Right lobe of liver (tissue), 6 donors: ENCODE measurements around the gene SPG21. TPM values are rescaled to one million over a fixed set of nuclear protein-coding genes. Genes with fewer than 3 reads are reported as not detected.

Experiments
- ATAC-seq, 4 donors: fragments of 200-7000 bp; cut with Tn5 transposase; one replicate each; pipeline ENCODE4 v1.9.1; 2020; ENCODE audit warnings: mild to moderate bottlenecking in 4 of 4, moderate library complexity in 4 of 4
- DNase-seq, 3 donors: peaks; one replicate each; pipeline ENCODE4 v3.0.0-alpha.2; 2020
- H3K27ac ChIP-seq, 3 donors: fragments of 200-600 bp; one replicate each; pipeline ENCODE4 v1.8.0; 2022
- H3K27me3 ChIP-seq, 2 donors: fragments of 200-600 bp; one replicate each; pipeline ENCODE4 v1.8.0; 2022
- H3K36me3 ChIP-seq, 4 donors: fragments of 200-600 bp; sonication (generic) in 1 of 4; one replicate each; pipeline versions ENCODE4 v1.5.1 to v1.8.0; 2017 to 2022; ENCODE audit warnings: control low read depth in 1 of 4
- H3K4me1 ChIP-seq, 4 donors: fragments of 200-600 bp; sonication (generic) in 1 of 4; one replicate each; pipeline versions ENCODE4 v1.5.1 to v1.8.0; 2017 to 2022; ENCODE audit warnings: control low read depth in 1 of 4
- H3K4me3 ChIP-seq, 3 donors: fragments of 200-600 bp; one replicate each; pipeline ENCODE4 v1.8.0; 2022
- H3K9me3 ChIP-seq, 4 donors: fragments of 200-600 bp; sonication (generic) in 1 of 4; one replicate each; pipeline versions ENCODE4 v1.5.1 to v1.8.0; 2017 to 2022; ENCODE audit warnings: control low read depth in 1 of 4
- POLR2A ChIP-seq: fragments of 450-650 bp; IDR thresholded peaks from one replicate; pipeline ENCODE4 v1.6.1; 2017; ENCODE audit warnings: antibody characterized with exemption, mild to moderate bottlenecking
- WGBS: methylation state at CpG from one replicate; pipeline ENCODE4 v1.1.6; 2018; ENCODE audit warnings: low coverage, low lambda C conversion rate; ENCODE audit not compliant: insufficient coverage; ENCODE audit errors: missing lambda C conversion rate; 5-methylcytosine and 5-hydroxymethylcytosine counted together
- intact Hi-C, 2 donors: fragments of 100-400 bp; cut with DNase I; formaldehyde crosslinking; loops; one replicate each; pipeline versions ENCODE4 v1.11.2 to v1.14.1; 2022
- total RNA-seq, 6 experiments: library from RNA; depleted of rRNA in 2 of 6; stranded (reverse); fragments of >200 nt in 2 of 6; fragmentation: NEBNext Ultra II Directional in 3 of 6; extraction: Animal tissue kit (Norgen Biotek cat#: 25700) in 3 of 6; gene quantifications; one replicate each; pipeline versions ENCODE4 v1.1.0 to v1.2.4, GENCODE V29; 2016 to 2023
- TF ChIP-seq, protein P1 (sequence below), 4 donors: fragments of 200-600 bp in 3 of 4; fragments of 450-650 bp in 1 of 4; IDR thresholded peaks; one replicate each; pipeline versions ENCODE4 v1.5.1 to v1.8.0; 2016 to 2022; ENCODE audit warnings: antibody characterized with exemption in 4 of 4, mild to moderate bottlenecking in 2 of 4
- donor health status: DM: no; HTN: yes; CAD: no.
- donor health status: DM: no; HTN: no; CAD: no.
- donor health status: DM: no; HTN: no; CAD: no.
- donor health status: DM: no; HTN: yes; CAD: no.
- donor health status: DM: no; HTN: yes; CAD: no.

The SPG21 gene
- total RNA-seq, 6 experiments from 2014 or later: 35.2 to 70.4 (median 52.2) TPM

DNA sequence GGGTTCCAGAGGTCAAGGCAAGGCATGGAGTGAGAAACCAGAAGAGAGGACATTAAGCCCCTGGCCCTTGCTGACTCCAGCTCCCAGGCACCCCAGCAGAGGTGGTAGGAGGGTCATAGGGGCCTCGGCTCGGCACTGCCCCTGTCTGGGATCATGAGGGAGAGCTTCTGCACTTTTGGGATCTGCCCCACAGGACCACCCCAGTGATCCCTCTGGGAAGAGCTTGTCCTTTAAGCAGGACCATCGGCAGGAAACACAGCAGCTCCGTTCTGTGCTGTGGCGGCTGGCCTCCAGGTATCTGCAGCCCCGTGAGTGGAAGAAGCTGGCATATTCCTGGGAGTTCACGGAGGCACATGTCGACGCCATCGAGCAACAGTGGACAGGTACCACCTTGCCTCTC lies 42.5 kb downstream of the SPG21 start:
- H3K4me3 ChIP-seq: no peak overlapping the region
- no peak for DNase-seq
- H3K4me1 ChIP-seq: peaks cover 0 to 9% (median 0%) of the 10 kb centered on the region in 4 donors
- no peaks in the 10 kb centered on the region for H3K27me3 ChIP-seq
- no peak for TF ChIP-seq POLR2A
- TF ChIP-seq, protein P1, sequence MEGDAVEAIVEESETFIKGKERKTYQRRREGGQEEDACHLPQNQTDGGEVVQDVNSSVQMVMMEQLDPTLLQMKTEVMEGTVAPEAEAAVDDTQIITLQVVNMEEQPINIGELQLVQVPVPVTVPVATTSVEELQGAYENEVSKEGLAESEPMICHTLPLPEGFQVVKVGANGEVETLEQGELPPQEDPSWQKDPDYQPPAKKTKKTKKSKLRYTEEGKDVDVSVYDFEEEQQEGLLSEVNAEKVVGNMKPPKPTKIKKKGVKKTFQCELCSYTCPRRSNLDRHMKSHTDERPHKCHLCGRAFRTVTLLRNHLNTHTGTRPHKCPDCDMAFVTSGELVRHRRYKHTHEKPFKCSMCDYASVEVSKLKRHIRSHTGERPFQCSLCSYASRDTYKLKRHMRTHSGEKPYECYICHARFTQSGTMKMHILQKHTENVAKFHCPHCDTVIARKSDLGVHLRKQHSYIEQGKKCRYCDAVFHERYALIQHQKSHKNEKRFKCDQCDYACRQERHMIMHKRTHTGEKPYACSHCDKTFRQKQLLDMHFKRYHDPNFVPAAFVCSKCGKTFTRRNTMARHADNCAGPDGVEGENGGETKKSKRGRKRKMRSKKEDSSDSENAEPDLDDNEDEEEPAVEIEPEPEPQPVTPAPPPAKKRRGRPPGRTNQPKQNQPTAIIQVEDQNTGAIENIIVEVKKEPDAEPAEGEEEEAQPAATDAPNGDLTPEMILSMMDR (IDR thresholded peaks at IDR 0.05): no peak
- H3K36me3 ChIP-seq: no peaks in the 10 kb centered on the region
- H3K9me3 ChIP-seq: no peaks in the 10 kb centered on the region
- peak in 2 of 4 donors; percentile 9 to 17 for ATAC-seq
- intact Hi-C loops: no loop called here
- WGBS: 95% methylated on average over 7 of the region's 10 CpGs
- no peak overlapping the region for H3K27ac ChIP-seq

DNA sequence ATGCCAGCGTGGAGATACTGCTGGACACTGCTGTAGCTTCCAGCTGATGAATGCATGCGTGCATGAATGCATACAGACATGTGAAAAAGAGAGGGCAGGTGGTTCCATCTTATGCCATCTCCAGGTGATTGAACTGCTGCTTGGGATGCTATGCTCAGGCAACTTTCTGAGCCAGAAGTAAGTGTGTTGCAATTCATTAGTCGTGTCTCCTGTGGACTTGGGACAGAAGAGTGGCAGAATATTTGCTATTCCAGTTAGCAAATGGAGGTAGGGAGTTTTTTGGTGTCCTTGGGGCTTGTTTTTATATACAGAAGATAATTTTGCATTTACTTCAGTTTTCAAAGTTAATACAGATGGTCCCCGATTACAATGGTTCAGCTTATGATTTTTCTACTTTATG lies 44.8 kb downstream of the SPG21 start:
- TF ChIP-seq, protein P1 (IDR thresholded peaks at IDR 0.05): no peak
- no peak for TF ChIP-seq POLR2A
- Histone ChIP-seq H3K4me1 (peaks cover 0 to 9% (median 0%) of the 10 kb centered on the region in 4 donors), H3K9me3 (no peaks in the 10 kb centered on the region), H3K27ac (no peak overlapping the region), H3K36me3 (no peaks in the 10 kb centered on the region), H3K27me3 (no peaks in the 10 kb centered on the region), H3K4me3 (no peak overlapping the region)
- DNase-seq: no peak
- intact Hi-C loops: no loop called here
- ATAC-seq: peak in 3 of 4 donors; percentile 34 to 61 (median 51)
- WGBS: 62% methylated on average over 3 of the region's 4 CpGs

DNA sequence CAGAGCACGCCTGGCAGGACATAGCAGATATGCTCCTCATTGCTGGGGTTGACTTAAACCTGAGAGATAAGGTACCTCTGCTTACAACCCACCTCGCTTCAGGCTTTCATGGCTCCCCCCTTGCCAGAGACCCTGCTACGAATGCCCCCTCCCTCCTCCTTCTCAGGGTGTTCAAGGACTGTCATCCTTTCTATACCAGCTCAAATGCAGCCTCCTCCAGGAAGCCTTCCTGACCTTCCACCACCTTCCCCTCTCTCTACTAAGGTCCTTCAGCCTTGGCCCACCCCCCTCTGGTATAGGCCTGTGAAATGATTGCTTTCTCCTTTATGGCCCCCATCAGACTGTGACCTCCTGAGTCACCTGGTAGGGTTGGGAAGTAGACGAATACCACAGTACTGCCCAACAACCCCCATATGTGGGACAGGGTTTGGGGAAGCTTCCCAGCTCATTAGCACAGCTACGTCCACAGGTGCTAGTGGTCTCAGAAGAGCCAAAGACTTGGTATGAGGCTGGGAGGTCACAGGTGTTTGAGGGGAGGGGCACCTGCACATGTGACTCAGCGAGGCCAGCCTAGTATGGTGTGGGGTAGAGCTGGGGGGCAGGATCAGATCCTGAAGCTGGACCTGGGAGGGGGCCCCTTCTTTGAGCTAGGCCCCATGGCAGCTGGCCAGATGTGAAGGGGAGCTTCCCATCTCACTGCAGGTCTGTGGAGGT lies 46.0 kb downstream of the SPG21 start:
- Histone ChIP-seq H3K36me3 (no peaks in the 10 kb centered on the region), H3K4me3 (no peak overlapping the region), H3K9me3 (no peaks in the 10 kb centered on the region), H3K4me1 (peaks cover 0 to 9% (median 0%) of the 10 kb centered on the region in 4 donors), H3K27me3 (no peaks in the 10 kb centered on the region), H3K27ac (no peak overlapping the region)
- DNase-seq (no peak), ATAC-seq (no peak)
- WGBS: 48% methylated on average over 3 of the region's 6 CpGs
- intact Hi-C loops: no loop called here
- TF ChIP-seq POLR2A: no peak
- TF ChIP-seq, protein P1 (IDR thresholded peaks at IDR 0.05): no peak

DNA sequence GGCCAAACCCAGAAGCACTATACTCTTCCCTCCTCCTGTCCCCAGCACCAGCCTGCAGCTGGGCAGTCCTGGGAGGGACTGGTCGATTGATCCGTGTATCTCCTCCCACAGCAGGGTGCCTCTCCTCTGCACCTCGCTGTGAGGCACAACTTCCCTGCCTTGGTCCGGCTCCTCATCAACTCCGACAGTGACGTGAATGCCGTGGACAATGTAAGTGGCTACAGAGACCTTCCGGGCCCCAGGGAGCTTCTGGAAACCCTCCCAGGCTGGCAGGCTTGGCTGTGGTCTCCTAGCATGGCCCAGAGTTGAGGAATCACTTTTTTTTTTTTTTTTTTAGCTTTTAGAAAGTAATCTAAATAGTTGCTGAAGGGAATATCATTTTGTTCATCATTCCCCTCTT lies 47.4 kb downstream of the SPG21 start:
- H3K9me3 ChIP-seq: no peaks in the 10 kb centered on the region
- no peaks in the 10 kb centered on the region for H3K27me3 ChIP-seq
- ATAC-seq (no peak), DNase-seq (no peak)
- intact Hi-C loops: no loop called here
- H3K4me3 ChIP-seq: no peak overlapping the region
- peaks cover 0 to 14% (median 4%) of the 10 kb centered on the region in 4 donors for H3K4me1 ChIP-seq
- H3K36me3 ChIP-seq: no peaks in the 10 kb centered on the region
- H3K27ac ChIP-seq: no peak overlapping the region
- 89% methylated on average over 3 of the region's 8 CpGs for WGBS
- TF ChIP-seq POLR2A: no peak

DNA sequence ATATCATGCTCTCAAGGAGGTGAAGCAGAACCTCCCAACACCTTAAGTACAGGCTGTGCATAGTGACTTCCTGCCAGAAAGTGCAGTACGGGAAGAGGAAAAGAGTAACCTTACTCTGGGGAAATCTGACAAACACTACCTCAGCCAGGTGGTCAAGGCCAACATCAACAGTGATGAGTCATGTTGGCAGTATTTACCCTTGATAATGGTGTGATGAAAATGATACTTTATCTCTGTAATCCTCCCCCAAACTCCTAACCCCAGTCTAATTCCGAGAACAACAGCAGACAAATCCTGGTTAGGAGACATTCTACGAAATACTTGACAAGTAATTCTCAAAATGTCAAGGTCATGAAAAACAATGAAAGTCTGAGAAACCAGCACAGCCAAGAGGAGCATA lies 51.5 kb downstream of the SPG21 start:
- DNase-seq (no peak), ATAC-seq (peak; percentile 90 to 95 (median 93))
- Histone ChIP-seq H3K4me3 (no peak overlapping the region), H3K27me3 (no peaks in the 10 kb centered on the region), H3K4me1 (peaks cover 0 to 7% (median 2%) of the 10 kb centered on the region in 4 donors), H3K9me3 (no peaks in the 10 kb centered on the region), H3K27ac (peak overlapping the region in 2 of 3 donors; percentile 16 to 69), H3K36me3 (no peaks in the 10 kb centered on the region)
- intact Hi-C loops: no loop called here
- WGBS: 20% methylated on average over 3 of the region's 3 CpGs
- TF ChIP-seq, protein P1 (IDR thresholded peaks at IDR 0.05): no peak
- TF ChIP-seq POLR2A: no peak
